ELR (cell line): ENCODE results near the gene PDE4D.
"Not testable (repeated sequence)": the region's sequence is repeated elsewhere in the genome, so short reads cannot be mapped to it uniquely, and the experiment has no call there.

ENCODE experiments used
- DNase-seq: peaks from one replicate; pipeline ENCODE4 v3.0.0-alpha.2; 2015; ENCODE audit warnings: low read depth

The PDE4D gene

DNA sequence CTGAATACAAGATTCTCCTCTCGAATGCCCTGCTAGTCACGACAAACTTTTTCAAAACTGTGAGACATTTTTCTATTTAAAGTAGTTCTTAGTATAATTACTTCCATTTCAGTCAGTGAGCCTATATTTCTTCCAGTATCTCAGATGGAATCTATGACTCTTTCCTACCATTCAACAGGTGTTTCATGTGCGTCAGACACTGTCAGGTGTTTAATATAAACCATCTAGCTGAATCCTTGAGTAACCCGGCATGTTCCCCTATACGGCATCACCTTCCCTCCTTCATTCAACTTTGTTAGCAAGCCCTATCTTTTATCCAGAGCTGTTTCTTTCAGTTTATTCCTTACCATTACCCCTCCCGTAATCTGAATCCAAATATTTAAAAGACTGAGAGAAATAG, 891.8 kb downstream of the PDE4D start:
- no peak for DNase-seq

DNA sequence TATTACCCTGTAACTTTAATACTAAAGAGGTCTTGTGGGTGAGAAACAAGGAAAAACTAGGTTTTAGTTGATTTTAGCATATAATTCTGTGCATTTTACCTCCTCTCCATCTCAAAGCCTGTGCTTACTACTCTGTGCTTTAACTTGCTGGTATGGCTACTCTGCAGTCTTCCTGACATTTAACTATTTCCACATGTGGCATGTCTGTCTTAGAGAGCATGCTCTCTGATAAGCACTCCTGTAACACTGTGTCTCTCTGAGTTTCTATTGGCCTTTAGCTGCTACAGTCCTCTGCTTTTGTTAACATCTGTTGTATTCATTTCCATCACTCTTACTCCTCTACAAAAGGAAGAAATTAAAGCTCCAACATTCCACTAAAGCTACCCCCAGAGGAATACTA, 892.4 kb downstream of the PDE4D start:
- no peak for DNase-seq

DNA sequence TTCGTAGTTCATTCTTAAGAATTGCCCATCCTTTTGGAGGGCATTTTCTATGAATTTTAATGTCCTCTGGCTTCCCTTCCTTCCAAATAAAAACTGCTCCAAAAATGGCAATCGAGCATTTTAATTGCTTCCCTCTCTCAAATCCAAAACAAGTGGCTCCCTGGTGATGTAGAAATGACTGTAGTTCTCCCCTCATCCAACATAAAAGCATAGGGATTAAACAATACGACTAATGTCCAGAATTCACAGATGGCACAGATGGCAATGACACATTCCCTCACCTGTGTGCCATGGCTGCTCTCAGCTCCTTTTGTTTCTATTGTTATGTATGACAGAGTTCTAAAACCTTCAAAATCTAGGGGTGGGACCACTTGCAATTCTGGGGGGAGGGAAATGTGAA, 893.3 kb downstream of the PDE4D start:
- DNase-seq, result no peak

DNA sequence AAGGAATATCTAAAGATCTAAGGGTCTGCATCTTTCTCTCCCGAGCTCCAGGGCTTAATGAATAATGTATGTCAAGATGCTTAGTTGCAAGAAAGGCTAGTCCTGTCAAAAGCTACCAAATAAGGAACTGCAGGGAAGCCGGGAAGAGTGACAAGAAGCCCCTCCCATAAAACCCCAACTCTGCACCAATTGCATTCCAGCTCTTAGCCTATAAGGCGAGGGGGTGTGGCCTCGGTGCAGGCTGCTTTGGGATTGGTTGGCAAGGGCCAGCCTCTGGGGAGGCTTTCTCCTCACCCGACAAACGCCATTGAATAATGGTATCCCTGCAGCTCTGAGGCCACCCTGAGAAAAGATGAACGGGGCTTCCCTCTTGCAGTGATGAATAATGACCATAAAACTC, 893.7 kb downstream of the PDE4D start:
- DNase-seq, result peak; percentile 8

DNA sequence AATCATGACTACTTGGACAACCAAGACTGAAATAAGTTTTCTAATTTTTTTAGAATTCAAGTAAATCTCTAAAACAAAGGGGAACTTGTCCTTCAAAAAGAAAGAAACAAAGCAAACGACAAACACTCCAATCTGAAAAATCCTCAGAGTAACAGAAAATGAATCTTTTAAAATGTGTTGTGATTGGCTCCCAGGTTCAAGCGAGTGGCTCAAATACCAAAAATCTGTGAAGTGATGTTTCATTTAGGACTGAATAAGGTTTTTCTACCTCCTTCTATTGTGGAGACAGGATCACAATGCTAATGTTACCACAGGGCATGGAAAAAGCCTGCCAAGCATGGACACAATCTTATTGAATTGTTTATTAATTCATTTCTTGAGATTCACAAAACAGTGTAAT, 895.0 kb downstream of the PDE4D start:
- no peak for DNase-seq

DNA sequence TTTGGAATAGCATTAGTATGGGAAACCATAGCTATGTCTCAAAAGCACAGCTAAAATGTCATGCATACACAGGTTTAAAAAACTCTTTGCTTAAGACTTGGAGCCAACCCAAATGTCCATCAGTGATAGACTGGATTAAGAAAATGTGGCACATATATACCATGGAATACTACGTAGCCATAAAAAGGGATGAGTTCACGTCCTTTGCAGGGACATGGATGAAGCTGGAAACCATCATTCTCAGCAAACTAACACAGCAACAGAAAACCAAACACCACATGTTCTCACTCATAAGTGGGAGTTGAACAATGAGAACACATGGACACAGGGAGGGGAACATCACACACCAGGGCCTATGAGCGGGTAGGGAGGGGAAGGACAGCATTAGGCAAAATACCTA, 897.7 kb downstream of the PDE4D start:
- DNase-seq, result not testable (repeated sequence)

DNA sequence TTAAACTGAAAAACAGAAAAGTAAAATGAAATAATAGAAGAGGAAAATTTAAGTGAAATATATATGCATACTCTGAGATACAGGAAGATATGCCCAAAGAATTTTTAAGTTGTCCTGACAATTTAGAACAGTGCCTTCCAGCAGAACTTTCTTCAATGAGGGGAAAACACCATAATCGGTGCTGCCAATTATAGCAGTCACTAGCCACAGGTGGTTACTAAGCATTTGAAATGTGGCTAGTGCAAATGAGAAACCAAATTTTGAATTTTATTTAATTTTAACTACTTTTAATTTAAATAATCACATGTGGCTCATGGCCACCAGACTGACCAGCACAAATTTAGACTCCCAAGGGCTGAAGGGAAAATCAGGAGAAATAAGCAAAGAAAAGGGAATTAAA, 900.1 kb downstream of the PDE4D start:
- DNase-seq, result no peak

DNA sequence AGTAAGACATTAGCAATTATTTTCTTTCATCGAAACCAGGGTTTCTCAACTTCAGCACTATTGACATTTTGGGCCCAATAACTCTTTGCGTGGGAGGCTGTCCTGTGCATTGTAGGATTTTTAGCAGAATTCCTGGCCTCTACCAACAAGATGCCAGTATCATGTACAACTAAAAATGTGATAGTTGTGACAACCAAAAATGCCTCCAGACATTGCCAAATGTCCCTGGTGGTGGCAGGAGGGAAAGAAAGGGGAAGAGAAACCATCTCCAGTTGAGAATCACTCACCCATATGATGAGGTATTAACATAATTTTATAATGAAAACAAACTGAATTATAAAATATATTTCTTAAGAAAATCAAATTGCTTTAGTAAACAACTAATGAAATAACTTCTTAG, 904.6 kb downstream of the PDE4D start:
- no peak for DNase-seq

DNA sequence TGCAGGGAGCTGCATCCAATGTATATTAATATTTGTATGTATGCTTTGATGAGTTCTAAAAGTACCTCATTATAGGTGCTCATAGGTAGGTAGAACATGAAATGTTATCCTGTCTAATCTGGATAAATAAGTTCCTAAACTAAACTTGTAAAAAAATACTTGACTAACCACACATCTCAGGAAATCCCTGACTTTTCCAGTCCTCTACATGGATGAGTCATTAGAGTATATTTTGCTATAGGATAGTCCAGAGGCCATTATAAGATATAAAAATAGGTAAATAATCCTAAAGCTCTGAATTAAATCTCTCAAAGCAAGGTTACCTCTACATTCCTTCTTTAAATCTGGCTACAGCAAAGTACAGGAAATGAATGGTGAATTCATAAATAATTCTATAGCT, 906.3 kb downstream of the PDE4D start:
- DNase-seq, result peak; percentile 32

DNA sequence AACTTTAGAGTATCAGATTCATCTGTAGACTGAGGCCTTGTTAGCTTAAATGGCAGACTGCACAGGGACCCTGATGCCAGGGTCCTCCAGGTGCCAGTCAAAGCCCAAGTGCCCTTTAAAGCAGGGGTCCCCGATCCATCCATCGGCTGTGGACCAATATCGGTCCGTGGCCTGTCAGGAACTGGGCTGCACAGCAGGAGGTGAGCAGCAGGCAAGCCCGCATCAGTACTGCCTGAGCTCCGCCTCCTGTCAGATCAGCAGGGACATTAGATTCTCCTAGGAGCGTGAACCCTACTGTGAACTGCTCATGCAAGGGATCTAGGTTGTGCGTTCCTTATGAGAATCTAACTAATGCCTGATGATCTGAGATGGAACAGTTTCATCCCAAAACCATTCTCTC, 907.2 kb downstream of the PDE4D start:
- DNase-seq, result no peak

DNA sequence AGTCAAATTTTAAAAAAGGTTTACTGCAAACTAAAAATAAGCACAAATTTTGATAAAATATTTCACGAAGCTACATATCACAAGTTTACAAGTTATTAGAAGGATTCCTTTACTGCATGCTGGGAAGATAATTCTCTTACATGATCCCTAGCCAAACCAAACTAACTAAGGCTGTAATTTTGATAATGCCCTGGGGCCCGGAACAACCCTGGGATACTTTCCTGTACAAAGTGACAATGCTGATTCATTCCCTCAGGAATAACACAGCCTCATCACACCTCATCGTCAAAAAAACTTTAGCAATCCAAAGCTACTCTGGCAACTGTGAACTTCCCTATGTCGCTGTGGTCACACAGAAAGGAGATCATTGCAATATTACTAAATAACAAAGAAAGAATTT, 907.8 kb downstream of the PDE4D start:
- DNase-seq, result peak; percentile 13

DNA sequence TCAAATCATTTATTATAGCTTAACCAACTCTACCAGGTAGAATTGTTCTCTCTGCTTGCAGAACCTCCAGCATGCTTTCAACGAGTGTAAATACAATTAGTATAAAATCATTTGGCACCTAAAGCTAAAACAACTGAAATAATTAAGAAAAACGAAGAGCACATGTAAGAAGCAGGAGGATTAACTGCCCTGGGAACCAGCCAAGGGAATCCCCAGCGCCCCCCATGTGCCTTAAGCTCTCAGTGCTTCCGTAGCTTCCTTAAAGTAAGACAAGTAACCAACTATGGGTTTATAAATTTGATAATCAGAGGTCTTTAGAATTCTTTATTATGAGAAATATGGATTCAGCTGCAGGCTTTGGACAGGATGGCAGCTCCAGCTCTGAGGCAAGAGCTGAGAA, 908.2 kb downstream of the PDE4D start:
- DNase-seq, result no peak

DNA sequence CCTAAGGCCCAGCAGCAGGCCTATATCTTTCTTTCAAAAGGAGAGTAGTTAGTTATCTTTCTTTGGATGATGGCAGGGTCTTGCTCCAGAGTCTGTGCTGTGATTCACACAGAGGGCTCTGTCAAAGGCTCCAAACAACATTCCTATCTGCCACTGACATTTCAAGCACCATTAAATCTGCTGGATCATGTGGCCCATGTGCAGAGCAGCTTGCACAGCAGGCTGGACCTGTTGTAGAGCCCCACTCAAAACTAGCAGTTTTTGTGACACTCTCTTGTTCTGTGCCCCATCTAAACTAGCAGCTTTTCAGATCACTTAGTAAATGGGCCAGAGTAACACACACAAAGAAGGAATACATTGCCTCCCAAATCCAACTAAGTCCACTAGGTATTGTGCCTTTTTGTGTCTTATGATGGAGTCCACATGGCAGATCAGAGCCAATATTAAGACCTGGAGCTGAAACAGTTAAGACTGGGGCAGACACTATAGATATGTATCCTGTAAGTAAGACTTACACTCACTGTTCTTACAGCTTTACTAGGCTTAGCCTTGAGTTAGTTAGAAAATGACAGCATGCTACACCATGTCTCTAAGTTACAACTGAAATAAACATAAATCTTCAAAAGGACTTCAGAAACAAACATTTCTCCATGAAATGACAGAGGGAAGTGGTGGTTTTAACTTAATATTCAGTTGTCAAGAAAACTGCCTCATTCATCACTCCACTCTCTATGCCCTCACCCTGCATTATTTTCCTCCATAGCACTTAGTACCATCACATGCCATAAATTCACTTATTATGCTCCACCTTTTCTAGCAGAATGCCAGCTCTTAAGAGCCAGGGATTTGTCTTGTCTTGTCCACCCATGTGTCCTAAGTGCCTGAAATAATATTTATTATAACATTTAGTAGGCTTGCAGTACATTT, 909.7 kb downstream of the PDE4D start:
- no peak for DNase-seq

DNA sequence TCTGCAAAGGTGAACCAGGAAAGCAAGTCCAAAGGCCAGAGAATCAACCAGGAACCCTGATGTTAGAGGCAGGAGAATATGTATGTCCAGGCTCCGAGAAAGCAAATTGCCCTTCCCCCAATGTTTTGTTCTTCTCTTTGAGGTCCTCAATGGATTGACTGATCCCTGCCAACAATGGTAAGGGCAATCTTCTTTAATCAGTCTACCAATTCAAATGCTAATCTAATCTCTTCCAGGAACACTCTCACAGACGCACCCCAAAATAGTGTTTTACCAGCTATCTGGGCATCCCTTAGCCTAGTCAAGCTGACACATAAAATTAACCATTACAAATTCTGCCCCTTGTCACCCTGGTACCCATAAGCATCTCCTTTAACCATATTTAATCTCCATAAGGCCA, 912.6 kb downstream of the PDE4D start:
- no peak for DNase-seq

DNA sequence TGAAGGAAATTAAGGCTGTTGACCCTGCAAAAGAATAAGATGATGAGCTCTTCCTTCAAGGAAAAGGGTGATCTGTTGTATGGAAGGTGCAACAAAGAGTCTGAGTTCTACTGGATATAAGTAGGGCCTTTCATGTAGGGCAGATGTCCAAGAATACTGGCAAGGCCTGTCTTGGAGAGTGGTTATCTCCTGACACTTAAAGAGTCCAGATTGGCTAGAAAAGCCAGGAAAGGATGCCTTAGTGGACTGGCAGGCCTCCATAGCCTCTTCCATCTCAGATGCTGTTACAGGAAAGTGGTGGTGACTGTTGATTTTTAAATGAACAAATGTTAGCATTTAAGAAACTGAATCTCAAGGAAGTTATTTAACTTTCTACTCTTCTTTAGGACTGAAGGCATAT, 914.4 kb downstream of the PDE4D start:
- DNase-seq, result no peak

DNA sequence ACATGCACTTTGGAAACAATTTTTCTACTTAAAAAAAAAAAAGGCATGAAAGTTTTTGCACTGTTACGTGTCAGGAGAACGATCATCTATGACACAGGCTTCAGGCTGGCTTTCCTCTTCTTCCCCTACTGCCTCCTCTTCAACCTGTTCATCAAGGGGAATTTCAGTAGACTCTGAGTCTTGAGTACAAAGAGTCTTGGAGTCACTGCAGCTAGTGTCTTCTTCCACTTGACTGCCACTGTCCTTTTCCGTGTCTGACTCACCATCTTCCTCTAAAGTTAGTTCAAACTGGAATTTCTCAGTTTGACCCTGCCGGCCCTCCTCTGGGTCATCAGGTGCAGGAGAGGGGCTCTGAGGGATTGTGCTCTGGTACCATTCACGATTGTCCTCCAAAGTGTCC, 918.9 kb downstream of the PDE4D start:
- DNase-seq, result no peak

DNA sequence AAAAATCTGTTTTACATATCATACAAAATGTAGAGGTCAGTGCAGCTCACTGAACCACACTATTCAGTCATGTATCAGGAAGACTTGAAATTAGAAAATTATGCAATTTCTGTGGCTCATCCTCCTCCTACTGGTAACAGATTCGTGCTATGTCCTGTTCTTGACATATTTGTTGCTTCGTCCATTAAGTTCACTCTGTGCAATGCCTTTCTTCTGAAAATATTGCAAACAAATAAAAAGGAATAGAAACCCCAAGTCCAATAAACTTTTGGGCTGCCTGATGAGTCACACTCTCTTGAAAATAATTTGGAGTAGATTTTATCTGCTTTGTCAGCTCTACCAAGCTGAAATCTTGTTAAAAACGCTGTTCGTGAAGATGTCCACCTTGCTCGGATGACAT, 919.4 kb downstream of the PDE4D start:
- no peak for DNase-seq

DNA sequence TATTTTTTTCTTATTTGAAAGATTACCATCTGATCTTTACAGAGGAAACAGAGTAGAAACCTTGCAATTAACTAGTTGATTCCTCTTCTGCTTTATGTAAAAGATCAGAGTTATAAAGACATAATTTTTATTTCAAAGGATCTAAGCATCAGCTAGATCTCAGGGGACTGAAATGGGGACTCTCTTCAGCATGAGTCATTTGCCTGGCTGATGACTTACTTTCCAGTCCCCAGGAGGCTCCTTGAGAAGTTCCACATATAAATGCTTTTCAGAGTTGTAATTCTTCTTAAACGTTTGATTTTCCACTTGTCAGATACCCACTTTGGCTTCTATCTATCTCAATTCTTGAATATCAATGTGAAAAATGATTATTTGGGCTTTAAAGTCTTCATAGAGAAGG, 921.2 kb downstream of the PDE4D start:
- DNase-seq, result peak; percentile 8

DNA sequence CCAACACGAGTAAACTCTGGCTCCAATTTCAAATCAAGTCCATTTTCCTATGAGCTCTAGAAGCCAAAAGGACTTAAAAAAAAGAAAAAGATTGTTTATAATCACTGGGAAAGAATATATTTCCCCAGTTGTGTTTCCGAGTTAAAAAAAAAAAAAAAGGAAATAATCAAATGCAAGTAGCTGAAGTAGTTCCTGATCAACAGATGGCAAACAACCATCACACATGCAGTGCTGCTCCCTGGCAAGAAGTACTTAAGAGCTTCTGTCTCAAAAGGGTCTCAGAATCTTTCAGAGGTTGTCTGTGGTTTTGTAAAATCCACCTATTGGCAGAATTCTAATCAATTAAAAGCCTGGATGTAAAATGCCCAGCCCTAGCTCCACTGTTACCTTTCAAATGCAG, 922.8 kb downstream of the PDE4D start:
- no peak for DNase-seq

DNA sequence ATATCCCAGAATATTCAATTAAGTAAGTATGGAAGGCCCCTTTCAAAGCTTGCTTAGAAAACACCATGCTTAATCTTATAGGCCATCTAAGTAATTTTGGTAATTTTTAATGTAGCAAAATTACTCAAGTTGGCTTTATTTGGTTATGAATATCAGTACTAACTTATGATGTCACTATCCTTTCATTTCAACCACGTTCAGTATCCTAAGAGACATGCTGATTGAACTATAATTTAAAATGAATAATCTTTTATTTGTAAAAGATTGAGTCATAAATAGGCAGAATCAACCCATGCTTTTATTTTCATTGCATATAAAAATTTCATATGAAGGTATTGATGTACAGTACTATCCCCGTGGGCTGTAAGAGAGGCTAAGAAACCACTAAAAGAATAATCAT, 923.7 kb downstream of the PDE4D start:
- DNase-seq, result no peak

DNA sequence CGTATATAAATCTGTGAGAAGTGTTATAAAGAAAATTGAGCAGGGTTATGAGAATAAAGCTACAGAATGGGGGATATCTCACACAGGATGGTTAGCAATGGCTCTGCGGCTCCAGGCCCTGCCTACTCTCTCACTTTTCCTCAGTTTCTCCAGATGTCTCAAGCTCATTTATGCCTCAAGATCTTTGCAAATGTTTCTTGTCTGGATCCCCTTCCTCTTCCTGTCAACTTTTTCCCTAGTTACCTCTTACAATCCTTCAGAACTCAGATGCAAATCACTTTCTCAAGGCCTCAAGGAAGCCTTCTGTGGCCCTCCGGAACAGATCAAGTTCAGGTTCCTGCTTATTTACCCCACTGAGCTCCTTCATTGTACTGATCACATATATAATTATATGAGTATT, 924.3 kb downstream of the PDE4D start:
- no peak for DNase-seq

DNA sequence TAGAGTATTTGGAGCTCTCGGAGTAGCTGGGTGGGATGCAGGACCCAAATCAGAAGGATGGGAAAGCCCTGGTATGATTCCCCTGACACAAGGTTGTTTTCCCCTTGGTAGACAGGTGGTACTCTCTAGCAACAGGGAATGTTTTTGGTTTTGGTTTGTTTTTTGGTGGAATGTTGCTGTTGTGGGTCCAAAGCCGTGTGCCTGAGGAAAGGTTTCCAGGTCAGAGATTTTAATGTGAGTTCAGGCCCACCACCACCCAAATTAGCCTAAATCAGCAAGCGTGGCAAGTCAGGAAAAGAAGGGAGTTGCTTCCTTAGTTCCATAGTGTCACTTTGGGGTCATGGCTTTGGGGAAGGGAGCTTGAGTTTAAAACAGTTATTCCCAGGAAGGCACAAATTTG, 925.2 kb downstream of the PDE4D start:
- no peak for DNase-seq

DNA sequence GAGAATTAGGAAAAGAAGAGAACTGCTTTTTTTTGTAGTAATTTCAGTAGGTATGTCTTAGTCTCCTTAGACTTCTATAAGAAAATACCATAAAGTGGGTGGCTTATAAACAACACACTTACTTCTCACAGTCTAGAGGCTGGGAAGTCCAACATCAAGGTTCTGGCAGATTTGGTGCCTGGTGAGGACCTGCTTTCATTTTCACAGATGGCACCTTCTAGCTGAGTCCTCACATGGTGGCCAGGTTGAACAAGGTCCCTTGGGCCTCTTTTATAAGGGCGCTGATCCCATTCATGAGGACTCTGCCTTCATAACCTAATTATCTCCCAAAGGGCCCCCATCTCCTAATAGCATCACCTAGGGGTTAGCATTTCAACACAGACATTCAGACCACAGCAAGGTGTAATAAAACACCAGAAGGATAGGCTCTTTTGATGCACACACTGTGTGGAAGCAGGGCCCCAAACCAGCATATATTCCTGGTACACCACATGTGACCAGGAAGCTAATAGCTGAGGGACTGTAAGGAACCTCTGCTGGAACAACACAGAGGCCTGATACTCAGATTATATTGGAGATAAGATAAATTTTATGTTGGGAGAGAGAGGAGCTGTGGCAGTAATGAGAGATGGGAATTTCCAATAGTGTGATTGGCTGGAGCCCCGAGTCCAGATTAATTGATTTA, 925.8 kb downstream of the PDE4D start:
- no peak for DNase-seq
